ENCODE measurements around the gene MAN2C1.
"Not testable (repeated sequence)": the region's sequence is repeated elsewhere in the genome, so short reads cannot be mapped to it uniquely, and the experiment has no call there.

MAN2C1 gene

GRCh38 chr15:75342221-75342620 is 26.2 kb downstream of the MAN2C1 start:
- DNase-seq, result no peak

GRCh38 chr15:75339531-75340240 is 28.7 kb downstream of the MAN2C1 start:
- no peak for DNase-seq

- DNase-seq, result no peak
These were observed 29.7 kb downstream of the MAN2C1 start for GRCh38 chr15:75338661-75339240.

GRCh38 chr15:75335705-75336355 is 32.6 kb downstream of the MAN2C1 start, which contains the start of gene COMMD4:
COMMD4 (plus strand) TSS chr15:75336063; CDS start chr15:75336090, 27 bp downstream.
- peak; percentile 90 for DNase-seq

GRCh38 chr15:75335313-75335704 is 33.1 kb downstream of the MAN2C1 start:
- no peak for DNase-seq

- not testable (repeated sequence) for DNase-seq
These were observed 34.6 kb downstream of the MAN2C1 start for GRCh38 chr15:75333654-75334419.

GRCh38 chr15:75332093-75332492 is 36.3 kb downstream of the MAN2C1 start:
- not testable (repeated sequence) for DNase-seq

GRCh38 chr15:75329571-75329970 is 38.8 kb downstream of the MAN2C1 start:
- DNase-seq, result no peak

- DNase-seq, result no peak
These were observed 39.7 kb downstream of the MAN2C1 start for GRCh38 chr15:75328493-75329314.

- DNase-seq, result no peak
These were observed 40.9 kb downstream of the MAN2C1 start for GRCh38 chr15:75327491-75327890.

GRCh38 chr15:75327005-75327404 is 41.4 kb downstream of the MAN2C1 start:
- DNase-seq, result no peak

GRCh38 chr15:75325922-75326321 is 42.5 kb downstream of the MAN2C1 start:
- DNase-seq, result no peak

- no peak for DNase-seq
These were observed 46.7 kb downstream of the MAN2C1 start for GRCh38 chr15:75321711-75322110.

GRCh38 chr15:75319231-75319897 is 49.0 kb downstream of the MAN2C1 start:
- DNase-seq, result not testable (repeated sequence)

GRCh38 chr15:75314552-75315290 is 53.7 kb downstream of the MAN2C1 start:
- DNase-seq, result no peak

GRCh38 chr15:75313116-75313845 is 55.1 kb downstream of the MAN2C1 start:
- no peak for DNase-seq

- not testable (repeated sequence) for DNase-seq
These were observed 55.9 kb downstream of the MAN2C1 start for GRCh38 chr15:75312548-75312947.

GRCh38 chr15:75309711-75310110 is 58.7 kb downstream of the MAN2C1 start:
- DNase-seq, result no peak

GRCh38 chr15:75307778-75308390 is 60.5 kb downstream of the MAN2C1 start:
- DNase-seq, result no peak

- no peak for DNase-seq
These were observed 62.2 kb downstream of the MAN2C1 start for GRCh38 chr15:75306188-75306587.
